Ovary (tissue), 3 donors: ENCODE measurements around the gene FRMPD2.

Experiments used
- POLR2A ChIP-seq: fragments of 450-650 bp; IDR thresholded peaks from one replicate; pipeline ENCODE4 v1.6.1; 2017; ENCODE audit warnings: antibody characterized with exemption, mild to moderate bottlenecking, moderate library complexity
- TF ChIP-seq, protein P1 (sequence below), 3 donors: fragments of 450-650 bp in 2 of 3; fragments of 200-600 bp in 1 of 3; IDR thresholded peaks; one replicate each; pipeline versions ENCODE4 v1.5.1 to v1.8.0; 2016 to 2022; ENCODE audit warnings: antibody characterized with exemption in 3 of 3, mild to moderate bottlenecking in 1 of 3
- donor health status: DM: no; HTN: no; CAD: no.

DNA sequence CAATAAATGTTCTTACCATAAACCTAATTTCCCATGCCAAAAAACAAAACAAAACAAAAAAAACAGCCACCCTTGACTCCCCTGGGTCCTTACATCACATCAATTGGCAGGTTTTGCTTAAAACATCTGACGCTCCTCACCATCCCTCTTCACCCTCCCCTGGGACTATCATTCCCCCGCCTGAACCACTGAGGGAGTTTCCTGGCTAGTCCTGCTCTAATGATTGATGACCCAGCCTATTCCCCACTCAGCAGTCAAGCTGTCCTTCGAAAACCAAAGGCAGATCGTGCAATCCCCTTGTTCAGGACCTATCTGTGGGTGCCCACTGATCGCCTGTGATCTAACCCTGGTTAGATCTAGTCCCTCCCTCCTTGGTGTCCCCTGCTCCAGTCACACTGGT, 11.2 kb upstream of the FRMPD2 start:
- TF ChIP-seq, protein P1, sequence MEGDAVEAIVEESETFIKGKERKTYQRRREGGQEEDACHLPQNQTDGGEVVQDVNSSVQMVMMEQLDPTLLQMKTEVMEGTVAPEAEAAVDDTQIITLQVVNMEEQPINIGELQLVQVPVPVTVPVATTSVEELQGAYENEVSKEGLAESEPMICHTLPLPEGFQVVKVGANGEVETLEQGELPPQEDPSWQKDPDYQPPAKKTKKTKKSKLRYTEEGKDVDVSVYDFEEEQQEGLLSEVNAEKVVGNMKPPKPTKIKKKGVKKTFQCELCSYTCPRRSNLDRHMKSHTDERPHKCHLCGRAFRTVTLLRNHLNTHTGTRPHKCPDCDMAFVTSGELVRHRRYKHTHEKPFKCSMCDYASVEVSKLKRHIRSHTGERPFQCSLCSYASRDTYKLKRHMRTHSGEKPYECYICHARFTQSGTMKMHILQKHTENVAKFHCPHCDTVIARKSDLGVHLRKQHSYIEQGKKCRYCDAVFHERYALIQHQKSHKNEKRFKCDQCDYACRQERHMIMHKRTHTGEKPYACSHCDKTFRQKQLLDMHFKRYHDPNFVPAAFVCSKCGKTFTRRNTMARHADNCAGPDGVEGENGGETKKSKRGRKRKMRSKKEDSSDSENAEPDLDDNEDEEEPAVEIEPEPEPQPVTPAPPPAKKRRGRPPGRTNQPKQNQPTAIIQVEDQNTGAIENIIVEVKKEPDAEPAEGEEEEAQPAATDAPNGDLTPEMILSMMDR (IDR thresholded peaks at IDR 0.05), result no peak
- no peak for TF ChIP-seq POLR2A
